ENCODE results near the gene GLRX5. TPM values are rescaled to one million over a fixed set of nuclear protein-coding genes. Genes with fewer than 3 reads are reported as not detected.

GLRX5 gene
- total RNA-seq, 2 experiments from 2014 or later, result 34.2 to 34.6 TPM

GRCh38 chr14:95530473-95531276, 4.2 kb upstream of the GLRX5 start:
- no peaks in the 10 kb centered on the region for H3K9me3 Mint-ChIP-seq
- no peaks in the 10 kb centered on the region for H3K27me3 Mint-ChIP-seq (ENCODE audit: low read depth)
- H3K36me3 Mint-ChIP-seq (ENCODE audit: low read depth), result peaks cover 21% of the 10 kb centered on the region
- CTCF ChIA-PET, result interaction anchor here (1.1 to 2.6 kb wide), 3 partner anchors 12 to 93 kb away, joined by 5 to 8 read pairs (median 8); no protein-coding TSS in a partner anchor
- intact Hi-C loops (cut with micrococcal nuclease), result loop anchor here (5.0 kb wide), 1 partner anchor 218 kb away; no protein-coding TSS in a partner anchor
- DNase-seq, result no peak
- H3K4me1 Mint-ChIP-seq (ENCODE audit: low read depth), result peaks cover 57% of the 10 kb centered on the region
- no peak overlapping the region for H3K4me3 Mint-ChIP-seq
- H3K27ac Mint-ChIP-seq, result no peak overlapping the region

DNA sequence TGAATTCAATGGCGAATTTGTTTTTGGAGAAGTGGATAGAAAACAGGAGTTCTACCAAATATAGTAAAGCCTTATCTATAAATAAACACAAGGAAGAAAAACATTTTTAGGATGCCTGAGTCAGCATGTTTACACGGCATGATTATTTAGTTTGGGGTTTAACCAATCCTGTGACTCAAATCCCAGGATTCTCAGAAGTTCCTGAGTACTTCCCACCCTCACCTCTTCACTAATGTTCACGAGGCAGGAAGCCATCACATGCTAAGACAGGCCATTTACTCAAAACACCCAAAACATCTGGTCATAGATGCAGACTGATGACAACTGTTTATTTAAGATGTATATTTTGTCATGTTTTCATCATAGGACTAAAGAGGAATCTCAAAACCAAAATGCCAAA, 3.4 kb upstream of the GLRX5 start:
- Mint-ChIP-seq H3K27me3 (ENCODE audit: low read depth) (no peaks in the 10 kb centered on the region), H3K4me1 (ENCODE audit: low read depth) (peaks cover 57% of the 10 kb centered on the region), H3K4me3 (no peak overlapping the region), H3K9me3 (no peaks in the 10 kb centered on the region), H3K36me3 (ENCODE audit: low read depth) (peaks cover 21% of the 10 kb centered on the region), H3K27ac (no peak overlapping the region)
- DNase-seq, result no peak
- CTCF ChIA-PET, result interaction anchor here (1.1 to 3.9 kb wide), 5 partner anchors 8 to 94 kb away, joined by 3 to 17 read pairs (median 8); no protein-coding TSS in a partner anchor
- intact Hi-C loops (cut with micrococcal nuclease), result loop anchor here (5.0 kb wide), 1 partner anchor 219 kb away; no protein-coding TSS in a partner anchor

DNA sequence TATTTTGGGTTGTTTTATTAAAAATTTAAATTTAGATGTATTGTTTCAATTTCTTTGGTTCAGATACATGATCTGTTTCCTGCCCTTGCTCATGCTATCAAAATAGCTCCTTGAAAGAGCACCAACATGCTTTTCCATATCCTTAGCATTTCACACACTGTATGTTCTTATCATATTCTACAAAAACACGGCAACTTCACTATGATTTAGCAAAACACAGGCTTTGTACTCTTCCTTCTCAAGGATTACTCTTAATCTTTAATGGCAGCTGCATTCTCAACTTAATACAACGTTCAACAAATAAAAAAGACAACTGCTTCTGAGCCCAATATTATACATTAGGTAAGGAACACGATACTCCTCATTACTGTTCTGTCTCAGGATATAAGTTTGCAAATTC, 2.9 kb upstream of the GLRX5 start:
- Mint-ChIP-seq H3K36me3 (ENCODE audit: low read depth) (peaks cover 21% of the 10 kb centered on the region), H3K27me3 (ENCODE audit: low read depth) (no peaks in the 10 kb centered on the region), H3K9me3 (no peaks in the 10 kb centered on the region), H3K4me3 (peak overlapping the region; percentile 92), H3K27ac (peak overlapping the region; percentile 50), H3K4me1 (ENCODE audit: low read depth) (peaks cover 57% of the 10 kb centered on the region)
- intact Hi-C loops (cut with micrococcal nuclease), result loop anchor here (5.0 kb wide), 1 partner anchor 220 kb away; no protein-coding TSS in a partner anchor
- no peak for DNase-seq
- CTCF ChIA-PET, result interaction anchor here (1.2 to 3.9 kb wide), 3 partner anchors 9 to 94 kb away, joined by 3 to 17 read pairs (median 8); no protein-coding TSS in a partner anchor

DNA sequence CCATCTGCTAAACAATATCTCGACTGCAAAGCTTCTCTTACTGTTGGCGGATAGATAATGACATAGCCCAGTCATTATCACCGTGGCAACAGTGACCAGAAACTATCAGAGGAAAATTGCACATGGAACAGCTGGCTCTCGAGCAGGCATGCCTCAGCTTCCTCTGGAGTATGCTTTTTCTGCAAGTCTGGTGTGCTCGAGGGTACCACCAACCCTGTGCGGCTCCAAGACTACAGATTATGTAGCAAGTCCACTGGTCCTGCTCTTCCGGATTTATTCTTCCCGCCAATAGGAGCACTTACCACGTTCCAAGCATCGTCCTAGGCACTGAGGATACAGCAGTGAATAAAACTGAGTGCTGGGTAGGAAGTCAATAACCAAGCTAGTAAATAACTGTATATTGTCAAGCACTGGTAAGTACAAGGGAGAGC, 1.4 kb upstream of the GLRX5 start:
- intact Hi-C loops (cut with micrococcal nuclease), result loop anchor here (5.0 kb wide), 1 partner anchor 221 kb away; no protein-coding TSS in a partner anchor
- Mint-ChIP-seq H3K9me3 (no peaks in the 10 kb centered on the region), H3K27ac (peak overlapping the region; percentile 82), H3K27me3 (ENCODE audit: low read depth) (no peaks in the 10 kb centered on the region), H3K36me3 (ENCODE audit: low read depth) (peaks cover 23% of the 10 kb centered on the region), H3K4me1 (ENCODE audit: low read depth) (peaks cover 60% of the 10 kb centered on the region), H3K4me3 (peak overlapping the region; percentile 92)
- CTCF ChIA-PET, result interaction anchor here (0.7 to 3.9 kb wide), 8 partner anchors 10 to 93 kb away, joined by 3 to 19 read pairs (median 6); partner anchors contain the start of gene SYNE3
- DNase-seq, result peak; percentile 33

DNA sequence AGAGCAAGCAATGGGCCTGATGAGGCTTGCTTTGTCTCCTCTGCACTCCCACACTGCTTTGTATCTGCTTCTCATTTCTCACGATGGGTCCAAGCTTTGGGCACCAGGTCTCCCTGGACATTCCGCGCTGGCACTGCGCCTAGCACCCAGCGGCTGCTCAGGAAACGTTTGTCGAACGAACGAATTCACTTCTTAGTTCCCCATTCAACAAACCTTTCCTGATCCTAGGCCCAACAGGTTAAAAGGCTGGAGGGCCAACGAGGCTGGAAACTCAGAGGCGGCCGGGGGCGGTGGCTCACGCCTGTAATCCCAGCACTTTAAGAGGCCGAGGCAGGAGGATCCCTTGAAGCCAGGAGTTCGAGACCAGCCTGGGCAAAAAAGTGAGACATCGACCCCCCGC, 1.0 kb upstream of the GLRX5 start:
- intact Hi-C loops (cut with micrococcal nuclease), result loop anchor here (1.0 to 5.0 kb wide), 6 partner anchors 11 to 829 kb away; partner anchors contain the start of genes ATG2B, DICER1 and GSKIP
- no peak for DNase-seq
- Mint-ChIP-seq H3K36me3 (ENCODE audit: low read depth) (peaks cover 23% of the 10 kb centered on the region), H3K9me3 (no peaks in the 10 kb centered on the region), H3K4me3 (peak overlapping the region; percentile 92), H3K4me1 (ENCODE audit: low read depth) (peaks cover 61% of the 10 kb centered on the region), H3K27me3 (ENCODE audit: low read depth) (no peaks in the 10 kb centered on the region), H3K27ac (peak overlapping the region; percentile 82)
- CTCF ChIA-PET, result interaction anchor here (1.0 to 3.9 kb wide), 7 partner anchors 11 to 93 kb away, joined by 3 to 19 read pairs (median 6); partner anchors contain the start of gene SYNE3

DNA sequence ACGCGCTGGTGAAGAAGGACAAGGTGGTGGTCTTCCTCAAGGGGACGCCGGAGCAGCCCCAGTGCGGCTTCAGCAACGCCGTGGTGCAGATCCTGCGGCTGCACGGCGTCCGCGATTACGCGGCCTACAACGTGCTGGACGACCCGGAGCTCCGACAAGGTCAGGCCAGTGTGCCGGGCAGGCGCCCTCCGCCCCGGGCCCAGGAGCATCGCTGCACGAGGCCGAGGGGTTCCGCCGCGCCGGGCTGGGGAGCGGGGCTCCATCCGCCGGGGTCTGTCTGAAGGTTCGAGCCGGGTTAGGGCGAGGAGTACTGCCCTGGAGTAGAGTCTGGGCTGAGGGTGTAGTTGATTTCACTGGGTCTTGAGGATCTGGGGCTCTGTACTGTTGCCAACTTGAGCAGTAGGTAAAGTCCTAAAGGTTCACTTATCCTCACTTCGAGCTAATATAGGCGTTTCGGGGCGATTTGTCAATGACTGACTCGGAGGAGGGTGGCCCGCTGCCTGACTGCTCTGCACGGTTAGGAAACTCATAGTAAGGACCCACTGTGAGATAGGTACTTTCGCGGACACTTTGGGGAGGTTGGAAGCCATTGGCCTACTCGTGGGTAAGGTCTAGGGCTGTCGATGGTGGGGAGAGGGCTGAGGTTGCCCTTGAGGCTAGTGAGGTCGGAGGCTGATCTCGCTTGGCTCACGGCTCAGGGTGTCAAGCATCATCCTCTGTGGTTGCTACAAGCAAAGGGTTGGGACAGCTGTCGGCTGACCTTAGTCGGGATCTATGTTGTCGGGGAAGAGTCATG, 574 bp downstream of the GLRX5 start:
- Mint-ChIP-seq H3K4me3 (peak overlapping the region; percentile 92), H3K36me3 (ENCODE audit: low read depth) (peaks cover 22% of the 10 kb centered on the region), H3K27me3 (ENCODE audit: low read depth) (no peaks in the 10 kb centered on the region), H3K27ac (peak overlapping the region; percentile 59), H3K9me3 (no peaks in the 10 kb centered on the region), H3K4me1 (ENCODE audit: low read depth) (peaks cover 55% of the 10 kb centered on the region)
- intact Hi-C loops (cut with micrococcal nuclease), result no loop called here
- peak; percentile 20 for DNase-seq
- CTCF ChIA-PET, result interaction anchor here (1.8 to 4.3 kb wide), 4 partner anchors 8 to 108 kb away, joined by 4 to 19 read pairs (median 12); no protein-coding TSS in a partner anchor

GRCh38 chr14:95536036-95536593, 1.3 kb downstream of the GLRX5 start:
- peak overlapping the region; percentile 92 for H3K4me3 Mint-ChIP-seq
- H3K27ac Mint-ChIP-seq, result no peak overlapping the region

DNA sequence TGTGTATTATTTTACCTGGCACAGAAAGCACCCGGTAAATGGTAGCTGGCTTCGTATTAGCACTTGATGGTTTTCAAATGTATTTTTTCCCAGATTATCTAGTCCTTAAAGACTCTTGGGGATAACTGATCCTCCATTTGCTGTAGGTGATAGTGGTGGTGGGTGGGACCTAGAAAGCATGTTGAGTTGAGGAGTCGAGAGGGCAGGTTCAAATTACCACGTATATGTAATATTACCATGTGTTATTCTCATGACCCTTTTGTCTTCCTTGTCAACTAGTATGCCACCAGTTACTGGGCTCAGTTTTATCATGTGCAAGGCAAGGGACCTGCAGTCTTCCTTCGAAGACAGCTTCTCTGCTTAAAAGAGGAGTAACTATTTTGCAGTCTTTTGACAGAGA, 1.8 kb downstream of the GLRX5 start:
- intact Hi-C loops (cut with micrococcal nuclease), result no loop called here
- no peaks in the 10 kb centered on the region for H3K9me3 Mint-ChIP-seq
- H3K4me1 Mint-ChIP-seq (ENCODE audit: low read depth), result peaks cover 48% of the 10 kb centered on the region
- no peaks in the 10 kb centered on the region for H3K27me3 Mint-ChIP-seq (ENCODE audit: low read depth)
- H3K4me3 Mint-ChIP-seq, result peak overlapping the region; percentile 26
- CTCF ChIA-PET, result interaction anchor here (0.5 to 4.3 kb wide), 5 partner anchors 9 to 110 kb away, joined by 3 to 14 read pairs (median 5); no protein-coding TSS in a partner anchor
- no peak for DNase-seq
- peaks cover 19% of the 10 kb centered on the region for H3K36me3 Mint-ChIP-seq (ENCODE audit: low read depth)
- H3K27ac Mint-ChIP-seq, result no peak overlapping the region

More at GRCh38 chr14:95536036-95536593, 1.3 kb downstream of the GLRX5 start:
- intact Hi-C loops (cut with micrococcal nuclease), result no loop called here
- Mint-ChIP-seq H3K36me3 (ENCODE audit: low read depth) (peaks cover 19% of the 10 kb centered on the region), H3K9me3 (no peaks in the 10 kb centered on the region), H3K27me3 (ENCODE audit: low read depth) (no peaks in the 10 kb centered on the region), H3K4me1 (ENCODE audit: low read depth) (peaks cover 53% of the 10 kb centered on the region)
- DNase-seq, result no peak
- CTCF ChIA-PET, result interaction anchor here (1.4 to 4.3 kb wide), 4 partner anchors 9 to 109 kb away, joined by 3 to 14 read pairs (median 6); no protein-coding TSS in a partner anchor

DNA sequence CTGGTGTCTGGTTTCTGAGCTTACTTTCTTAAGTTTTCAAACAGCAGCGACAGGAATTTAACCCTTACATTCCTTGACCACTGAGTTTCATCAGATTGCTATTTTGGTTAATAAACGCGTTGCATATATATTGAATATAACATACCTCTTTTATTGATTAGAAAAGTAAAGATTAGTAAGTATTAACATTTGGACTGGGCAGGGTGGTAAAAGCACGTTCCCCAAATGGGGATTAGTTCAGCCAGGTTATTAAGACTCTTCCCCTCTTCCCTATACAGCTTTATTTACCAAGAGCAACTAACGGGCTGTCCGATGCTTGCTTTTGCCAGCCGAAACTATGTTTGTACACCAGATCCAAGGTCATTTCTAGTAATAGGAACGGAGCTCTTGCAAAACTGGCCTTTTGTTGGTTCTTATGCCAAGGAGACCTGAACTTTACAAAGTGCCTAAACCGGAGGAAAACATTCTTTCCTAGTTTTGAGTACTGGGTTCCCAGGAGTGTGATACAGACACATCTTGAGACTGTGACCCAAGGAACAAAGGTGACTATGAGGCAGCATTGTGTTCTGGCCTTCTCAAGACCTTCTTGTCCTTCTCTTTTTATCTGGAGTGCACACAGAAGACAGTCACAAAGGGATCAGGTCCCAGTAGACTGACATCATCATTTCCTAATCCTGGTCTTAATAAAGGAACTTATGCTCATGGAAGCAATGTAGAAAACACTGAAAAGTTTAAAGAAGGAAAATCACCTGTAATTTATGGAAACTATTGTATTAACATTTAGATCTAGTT, 2.6 kb downstream of the GLRX5 start:
- CTCF ChIA-PET, result interaction anchor here (1.4 to 4.3 kb wide), 4 partner anchors 10 to 111 kb away, joined by 3 to 14 read pairs (median 6); no protein-coding TSS in a partner anchor

GRCh38 chr14:95538801-95539509, 4.1 kb downstream of the GLRX5 start:
- H3K9me3 Mint-ChIP-seq, result no peaks in the 10 kb centered on the region
- peaks cover 3% of the 10 kb centered on the region for H3K36me3 Mint-ChIP-seq (ENCODE audit: low read depth)
- CTCF ChIA-PET, result interaction anchor here (1.0 to 4.3 kb wide), 4 partner anchors 12 to 101 kb away, joined by 3 to 14 read pairs (median 4); no protein-coding TSS in a partner anchor
- no peaks in the 10 kb centered on the region for H3K27me3 Mint-ChIP-seq (ENCODE audit: low read depth)
- no peak overlapping the region for H3K4me3 Mint-ChIP-seq
- no peak overlapping the region for H3K27ac Mint-ChIP-seq
- H3K4me1 Mint-ChIP-seq (ENCODE audit: low read depth), result peaks cover 40% of the 10 kb centered on the region
- intact Hi-C loops (cut with micrococcal nuclease), result no loop called here
- no peak for DNase-seq

More for the DNA sequence above, 2.6 kb downstream of the GLRX5 start:
- H3K9me3 Mint-ChIP-seq, result no peaks in the 10 kb centered on the region
- H3K4me3 Mint-ChIP-seq, result no peak overlapping the region
- no peak for DNase-seq
- intact Hi-C loops (cut with micrococcal nuclease), result no loop called here
- H3K27ac Mint-ChIP-seq, result no peak overlapping the region
- H3K4me1 Mint-ChIP-seq (ENCODE audit: low read depth), result peaks cover 46% of the 10 kb centered on the region
- peaks cover 13% of the 10 kb centered on the region for H3K36me3 Mint-ChIP-seq (ENCODE audit: low read depth)
- H3K27me3 Mint-ChIP-seq (ENCODE audit: low read depth), result no peaks in the 10 kb centered on the region
